ENCODE data around the gene ANTXR1.

Gene ANTXR1

DNA sequence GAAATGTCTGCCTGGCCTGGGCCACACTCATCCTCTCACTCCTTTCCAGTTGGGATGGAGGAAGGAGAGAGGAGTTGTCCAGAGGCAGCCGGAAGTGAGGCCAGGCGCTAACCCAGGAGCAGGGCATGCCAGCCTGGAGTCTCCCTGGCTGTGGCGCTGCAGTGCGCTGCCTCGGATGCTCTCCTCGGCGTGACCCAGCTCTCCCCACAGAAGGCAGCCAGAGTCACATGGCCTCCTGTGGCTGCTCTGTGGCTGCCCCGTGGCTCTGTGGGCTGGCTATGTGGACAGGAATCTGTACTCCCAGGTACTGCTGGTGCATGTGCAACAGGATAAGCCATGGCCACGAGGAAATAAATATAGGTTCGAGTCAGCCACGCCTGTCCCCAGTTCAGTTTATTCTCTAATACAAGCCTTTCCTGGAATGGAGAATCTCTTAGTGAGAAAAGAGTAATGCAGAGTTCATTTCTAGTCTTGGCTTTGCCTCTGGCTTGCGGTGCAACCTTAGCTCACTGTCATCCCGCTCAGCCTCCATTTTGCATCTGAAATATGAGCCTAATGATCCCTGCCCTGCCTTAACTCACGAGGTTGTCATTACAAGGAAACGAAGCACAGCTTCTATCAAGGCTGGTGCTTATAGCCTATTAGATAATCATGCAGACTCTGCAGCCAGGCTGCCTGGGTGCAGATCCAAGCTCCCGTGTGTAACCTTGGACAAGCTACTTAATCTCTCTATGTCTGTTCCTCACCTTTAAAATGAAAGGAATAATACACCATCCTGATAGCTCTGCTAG, 106.3 kb downstream of the ANTXR1 start:
- TF ChIP-seq, protein P1, sequence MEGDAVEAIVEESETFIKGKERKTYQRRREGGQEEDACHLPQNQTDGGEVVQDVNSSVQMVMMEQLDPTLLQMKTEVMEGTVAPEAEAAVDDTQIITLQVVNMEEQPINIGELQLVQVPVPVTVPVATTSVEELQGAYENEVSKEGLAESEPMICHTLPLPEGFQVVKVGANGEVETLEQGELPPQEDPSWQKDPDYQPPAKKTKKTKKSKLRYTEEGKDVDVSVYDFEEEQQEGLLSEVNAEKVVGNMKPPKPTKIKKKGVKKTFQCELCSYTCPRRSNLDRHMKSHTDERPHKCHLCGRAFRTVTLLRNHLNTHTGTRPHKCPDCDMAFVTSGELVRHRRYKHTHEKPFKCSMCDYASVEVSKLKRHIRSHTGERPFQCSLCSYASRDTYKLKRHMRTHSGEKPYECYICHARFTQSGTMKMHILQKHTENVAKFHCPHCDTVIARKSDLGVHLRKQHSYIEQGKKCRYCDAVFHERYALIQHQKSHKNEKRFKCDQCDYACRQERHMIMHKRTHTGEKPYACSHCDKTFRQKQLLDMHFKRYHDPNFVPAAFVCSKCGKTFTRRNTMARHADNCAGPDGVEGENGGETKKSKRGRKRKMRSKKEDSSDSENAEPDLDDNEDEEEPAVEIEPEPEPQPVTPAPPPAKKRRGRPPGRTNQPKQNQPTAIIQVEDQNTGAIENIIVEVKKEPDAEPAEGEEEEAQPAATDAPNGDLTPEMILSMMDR (IDR thresholded peaks at IDR 0.05; ENCODE audit: insufficient read depth, low read depth, low read length, missing control alignments): no peak
- H3K4me3 ChIP-seq (ENCODE audit: low read depth, low read length): no peak overlapping the region
- DNase-seq (ENCODE audit: low read depth): no peak

DNA sequence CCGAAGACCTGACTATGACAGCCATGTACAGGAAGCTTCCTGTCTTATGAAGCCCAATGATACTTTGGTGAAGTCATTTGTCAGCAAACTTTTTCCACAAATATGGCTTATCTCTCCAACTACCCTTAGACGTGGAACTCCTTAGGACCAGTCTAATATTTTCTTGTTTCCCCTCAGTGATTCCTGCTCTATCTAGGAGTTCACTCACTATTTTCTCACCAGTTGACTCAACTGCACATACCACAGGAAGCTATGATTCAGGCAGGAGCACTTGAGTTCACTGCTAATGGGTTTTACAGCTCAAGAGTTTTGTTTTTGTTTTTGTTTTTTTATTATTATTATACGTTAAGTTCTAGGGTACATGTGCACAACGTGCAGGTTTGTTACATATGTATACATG, 109.3 kb downstream of the ANTXR1 start:
- H3K4me3 ChIP-seq (ENCODE audit: low read depth, low read length): no peak overlapping the region
- TF ChIP-seq, protein P1 (IDR thresholded peaks at IDR 0.05; ENCODE audit: insufficient read depth, low read depth, low read length, missing control alignments): no peak
- no peak for DNase-seq (ENCODE audit: low read depth)

DNA sequence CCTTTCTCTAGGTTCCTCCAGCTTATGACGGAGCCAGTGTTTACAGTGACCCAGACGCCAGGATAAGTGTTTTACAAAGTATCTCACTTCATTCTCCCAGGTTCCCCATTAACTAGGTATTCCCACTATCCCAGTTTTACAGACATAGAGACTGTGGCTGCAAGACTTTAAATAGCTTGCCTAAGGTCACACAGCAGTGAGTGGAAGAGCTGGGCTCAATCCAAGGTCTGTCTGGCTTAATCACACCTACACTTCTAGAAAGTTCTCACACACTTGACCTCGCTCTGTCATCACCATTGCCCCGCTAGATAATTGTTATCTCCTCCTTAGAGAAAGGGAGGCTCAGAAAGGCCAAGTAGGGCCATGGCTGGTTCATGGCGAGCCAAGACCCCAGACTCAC, 110.2 kb downstream of the ANTXR1 start:
- DNase-seq (ENCODE audit: low read depth): no peak
- no peak overlapping the region for H3K4me3 ChIP-seq (ENCODE audit: low read depth, low read length)
- TF ChIP-seq, protein P1 (IDR thresholded peaks at IDR 0.05; ENCODE audit: insufficient read depth, low read depth, low read length, missing control alignments): no peak

DNA sequence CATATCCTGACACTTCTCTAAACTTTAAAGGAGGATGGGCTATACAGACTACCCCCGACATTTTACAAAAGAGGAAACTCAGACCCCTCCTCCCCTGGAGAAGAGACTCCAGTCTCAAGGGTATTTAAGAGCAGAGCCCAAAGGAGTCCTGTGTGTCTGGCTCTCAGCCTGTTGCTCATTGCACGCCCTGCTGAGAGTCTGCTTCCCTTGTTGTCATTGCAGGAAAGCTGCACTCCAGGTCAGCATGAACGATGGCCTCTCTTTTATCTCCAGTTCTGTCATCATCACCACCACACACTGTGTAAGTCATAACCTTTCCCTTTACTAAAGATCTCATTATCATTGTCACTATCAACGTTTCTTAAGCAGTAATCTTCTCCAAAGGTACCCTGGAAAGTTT, 111.4 kb downstream of the ANTXR1 start:
- DNase-seq (ENCODE audit: low read depth): no peak
- TF ChIP-seq, protein P1 (IDR thresholded peaks at IDR 0.05; ENCODE audit: insufficient read depth, low read depth, low read length, missing control alignments): no peak
- no peak overlapping the region for H3K4me3 ChIP-seq (ENCODE audit: low read depth, low read length)

- TF ChIP-seq, protein P1 (IDR thresholded peaks at IDR 0.05; ENCODE audit: insufficient read depth, low read depth, low read length, missing control alignments): no peak
- no peak overlapping the region for H3K4me3 ChIP-seq (ENCODE audit: low read depth, low read length)
Observed at GRCh38 chr2:69125816-69126215, 112.8 kb downstream of the ANTXR1 start.

DNA sequence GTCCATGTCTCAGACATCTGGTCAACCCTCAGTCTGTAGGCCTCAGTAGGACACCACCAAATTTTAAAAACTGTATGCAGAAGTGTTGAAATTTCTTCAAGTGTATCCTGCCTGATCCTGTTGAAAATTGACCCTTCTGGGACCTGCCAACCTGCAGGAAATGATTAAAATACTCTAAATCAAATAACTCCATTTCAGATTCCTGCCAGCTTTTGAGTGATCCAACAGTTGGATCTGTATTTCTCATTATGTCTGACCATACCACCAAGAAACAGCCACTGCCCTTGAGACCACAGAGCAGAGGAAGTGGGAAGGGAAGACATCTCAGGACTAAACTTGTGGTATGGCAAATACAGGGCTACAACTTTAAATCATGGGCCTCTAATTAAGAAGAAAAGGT, 113.4 kb downstream of the ANTXR1 start:
- H3K4me3 ChIP-seq (ENCODE audit: low read depth, low read length): no peak overlapping the region
- no peak for DNase-seq (ENCODE audit: low read depth)
- TF ChIP-seq, protein P1 (IDR thresholded peaks at IDR 0.05; ENCODE audit: insufficient read depth, low read depth, low read length, missing control alignments): no peak

More at GRCh38 chr2:69125816-69126215, 112.8 kb downstream of the ANTXR1 start:
- no peak for DNase-seq (ENCODE audit: low read depth)

GRCh38 chr2:69131452-69131851, 118.5 kb downstream of the ANTXR1 start:
- no peak for DNase-seq (ENCODE audit: low read depth)
- TF ChIP-seq, protein P1 (IDR thresholded peaks at IDR 0.05; ENCODE audit: insufficient read depth, low read depth, low read length, missing control alignments): no peak
- no peak overlapping the region for H3K4me3 ChIP-seq (ENCODE audit: low read depth, low read length)

All from GM12865 (cell line).